Brain microvascular endothelial cell (primary cell): ENCODE measurements around the gene FRMD4B.

ENCODE experiments used
- DNase-seq: peaks from one replicate; pipeline ENCODE4 v3.0.0-alpha.2; 2020
- H3K27ac ChIP-seq: fragments of 250-450 bp; sonication (Bioruptor Pico); 2 replicates; pipeline ENCODE4 v1.5.1; 2020; ENCODE audit warnings: mild to moderate bottlenecking, moderate library complexity
- H3K27me3 ChIP-seq: fragments of 250-450 bp; sonication (Bioruptor Pico); replicated peaks from 2 replicates; pipeline ENCODE4 v1.5.1; 2020; ENCODE audit warnings: mild to moderate bottlenecking
- H3K36me3 ChIP-seq: fragments of 250-450 bp; sonication (Bioruptor Pico); replicated peaks from 2 replicates; pipeline ENCODE4 v1.5.1; 2020; ENCODE audit warnings: mild to moderate bottlenecking
- H3K4me3 ChIP-seq: 2 replicates; pipeline ENCODE4 v1.5.1; 2011; ENCODE audit warnings: low read depth, mild to moderate bottlenecking, control low read depth, low read length, moderate library complexity
- CTCF ChIP-seq: IDR thresholded peaks from 2 replicates; pipeline ENCODE4 v1.5.1; 2011; ENCODE audit warnings: low read depth, mild to moderate bottlenecking, moderate library complexity, low read length, control low read depth, inconsistent platforms; ENCODE audit errors: missing control alignments
- in situ Hi-C: cut with HindIII; loops from 2 replicates; pipeline ENCODE4 v1.10.0; 2017; ENCODE audit warnings: low sequenced_read_pairs, low pct_ligation_motif_present

Gene FRMD4B

GRCh38 chr3:69292185-69292584 lies 93.7 kb downstream of the FRMD4B start:
- Histone ChIP-seq H3K36me3 (no peaks in the 10 kb centered on the region), H3K27ac (no peak overlapping the region), H3K4me3 (no peak overlapping the region), H3K27me3 (no peaks in the 10 kb centered on the region)
- no peak for DNase-seq
- TF ChIP-seq CTCF, result no peak
- in situ Hi-C loops, result no loop called here

GRCh38 chr3:69290430-69290829 lies 95.5 kb downstream of the FRMD4B start:
- Histone ChIP-seq H3K36me3 (no peaks in the 10 kb centered on the region), H3K27ac (no peak overlapping the region), H3K4me3 (no peak overlapping the region), H3K27me3 (no peaks in the 10 kb centered on the region)
- in situ Hi-C loops, result no loop called here
- DNase-seq, result no peak
- no peak for TF ChIP-seq CTCF

GRCh38 chr3:69290006-69290405 lies 95.9 kb downstream of the FRMD4B start:
- H3K4me3 ChIP-seq, result no peak overlapping the region
- H3K27ac ChIP-seq, result no peak overlapping the region
- H3K27me3 ChIP-seq, result no peaks in the 10 kb centered on the region
- TF ChIP-seq CTCF, result no peak
- H3K36me3 ChIP-seq, result no peaks in the 10 kb centered on the region
- in situ Hi-C loops, result no loop called here
- DNase-seq, result no peak

DNA sequence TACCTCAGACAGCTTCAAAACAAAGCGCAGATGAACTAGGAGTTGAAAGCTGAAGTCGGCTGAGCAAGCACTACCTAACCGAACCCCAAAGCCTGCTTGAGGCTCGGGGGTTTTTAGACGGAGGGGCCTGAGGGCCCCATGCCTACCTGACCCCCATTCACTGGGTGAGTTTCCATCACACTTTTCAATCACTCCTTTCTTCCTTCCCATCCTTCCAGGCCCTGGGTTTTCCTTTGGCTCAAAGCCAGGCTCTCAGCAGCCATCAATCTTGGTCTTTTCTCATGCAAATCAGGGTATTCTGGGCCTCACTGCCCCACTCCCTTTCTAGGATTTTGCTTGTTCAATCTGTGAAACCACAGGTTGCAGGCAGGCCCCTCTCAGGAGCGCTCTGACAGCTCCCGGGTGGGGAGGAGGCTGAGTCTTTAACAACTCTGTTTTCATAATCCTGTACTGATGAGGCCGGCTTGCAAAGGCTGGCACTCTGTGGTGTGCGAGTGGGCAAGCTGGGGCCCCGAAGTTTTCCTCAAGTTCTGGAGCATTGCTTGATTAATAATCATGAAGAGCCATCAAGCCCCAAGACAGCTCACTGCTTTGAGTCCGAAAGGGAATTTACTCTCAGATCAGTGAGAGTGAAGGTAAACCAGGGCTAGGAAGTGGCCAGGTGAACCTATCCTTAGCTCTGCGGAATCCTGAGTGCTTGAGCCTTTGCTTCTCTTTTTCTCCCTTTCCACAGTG lies 97.6 kb downstream of the FRMD4B start:
- Histone ChIP-seq H3K4me3 (no peak overlapping the region), H3K27ac (no peak overlapping the region), H3K36me3 (no peaks in the 10 kb centered on the region), H3K27me3 (no peaks in the 10 kb centered on the region)
- DNase-seq, result no peak
- TF ChIP-seq CTCF, result no peak
- in situ Hi-C loops, result no loop called here

DNA sequence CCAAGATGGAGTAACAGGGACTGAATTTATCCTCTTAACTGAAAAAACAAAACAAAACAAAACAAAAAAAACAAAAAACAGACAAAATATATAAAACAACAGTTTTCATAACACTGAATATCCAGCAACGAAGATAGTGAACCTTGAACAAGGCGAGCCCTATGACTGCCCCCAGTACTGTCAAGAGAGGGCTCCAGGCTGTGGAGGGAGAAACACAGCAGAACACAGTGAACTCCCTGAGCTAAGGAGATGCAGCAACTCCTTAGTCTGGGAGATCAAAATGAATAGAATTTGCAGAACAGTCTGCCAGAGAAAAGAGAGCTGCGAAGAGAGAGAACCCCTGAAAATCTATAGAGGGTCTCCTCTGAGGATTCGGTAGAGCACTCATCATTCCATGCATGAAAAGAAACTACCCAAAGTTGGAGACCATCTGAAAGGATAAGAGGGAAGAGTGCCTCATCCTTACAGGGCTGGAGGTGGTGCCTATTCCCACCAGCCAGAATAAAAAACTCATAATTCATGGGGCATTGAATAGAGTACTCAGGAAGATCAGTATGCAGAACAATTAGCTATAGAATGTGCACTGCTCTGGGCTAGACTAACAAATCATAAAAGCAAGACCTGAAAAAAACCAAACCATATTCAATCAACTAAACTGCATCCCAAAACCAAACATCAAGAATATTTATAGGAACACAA lies 101.8 kb downstream of the FRMD4B start:
- Histone ChIP-seq H3K4me3 (no peak overlapping the region), H3K36me3 (no peaks in the 10 kb centered on the region), H3K27me3 (no peaks in the 10 kb centered on the region), H3K27ac (no peak overlapping the region)
- no peak for TF ChIP-seq CTCF
- in situ Hi-C loops, result no loop called here
- DNase-seq, result no peak
